Cardiac atrium fibroblast (primary cell): Measurements from ENCODE around the gene PDE6A. TPM values are rescaled to one million over a fixed set of nuclear protein-coding genes. Genes with fewer than 3 reads are reported as not detected.

Source experiments
- total RNA-seq: library from RNA; depleted of rRNA; stranded (reverse); fragments of >200 nt; gene quantifications from 2 replicates; pipeline ENCODE4 v1.2.3, GENCODE V29; 2015

PDE6A gene
- total RNA-seq = not detected in 2 replicates

GRCh38 chr5:149944666-149945065, at the start of gene PDE6A:
TSS of gene PDE6A (minus strand) at chr5:149944793. CDS start at chr5:149944673, 120 bp downstream.

GRCh38 chr5:149960272-149961185, 15.9 kb upstream of the PDE6A start, which contains the start of gene SLC26A2:
TSS of gene SLC26A2 (plus strand) at chr5:149960758. CDS start at chr5:149977653, 16,895 bp downstream.

Other genes with a start within 250 kb of the PDE6A start
- 0.54 and 0.65 TPM in 2 replicates for gene PPARGC1B, start 214.5 kb downstream of the PDE6A start, total RNA-seq
- 9.6 and 15.6 TPM in 2 replicates for gene SLC26A2, start 16.0 kb upstream of the PDE6A start, total RNA-seq
- gene TIGD6, start 55.9 kb upstream of the PDE6A start, total RNA-seq = 2.9 and 3.4 TPM in 2 replicates
- gene HMGXB3, start 55.9 kb upstream of the PDE6A start, total RNA-seq = 22.0 and 28.0 TPM in 2 replicates
- not detected in 2 replicates for gene CSF1R, start 141.8 kb upstream of the PDE6A start, total RNA-seq
- 84.3 and 108 TPM in 2 replicates for gene PDGFRB, start 211.1 kb upstream of the PDE6A start, total RNA-seq
- not detected in 2 replicates for gene CDX1, start 222.0 kb upstream of the PDE6A start, total RNA-seq
- gene SLC6A7, start 245.3 kb upstream of the PDE6A start, total RNA-seq = not detected in 2 replicates